Sigmoid colon (tissue), 3 donors: Measurements from ENCODE around the gene CDHR3.

Experiments used
- CTCF ChIP-seq, 4 experiments: fragments of 450-650 bp in 3 of 4; fragments of 200-600 bp in 1 of 4; IDR thresholded peaks; one replicate each; pipeline ENCODE4 v1.5.1; 2016 to 2019; ENCODE audit warnings: antibody characterized with exemption in 4 of 4, mild to moderate bottlenecking in 3 of 4, moderate library complexity in 2 of 4
- POLR2A ChIP-seq, 2 donors: fragments of 450-650 bp; IDR thresholded peaks; one replicate each; pipeline ENCODE4 v1.6.1; 2016; ENCODE audit warnings: antibody characterized with exemption in 2 of 2, mild to moderate bottlenecking in 2 of 2, moderate library complexity in 2 of 2

- TF ChIP-seq CTCF (IDR thresholded peaks at IDR 0.05): no peak
- no peak for TF ChIP-seq POLR2A (IDR thresholded peaks at IDR 0.05)
These were observed 9.2 kb downstream of the CDHR3 start for GRCh38 chr7:105972276-105972675.
